B cell (primary cell): Measurements from ENCODE around the gene RAP1GAP2. TPM values are rescaled to one million over a fixed set of nuclear protein-coding genes. Genes with fewer than 3 reads are reported as not detected.

ENCODE experiments used
- ATAC-seq: fragments of 200-7000 bp; cut with Tn5 transposase; one replicate; pipeline ENCODE4 v1.10.0; 2021; ENCODE audit warnings: low read depth, mild to moderate bottlenecking, moderate number of reproducible peaks, moderate library complexity
- CTCF ChIA-PET: fragments of 350-600 bp; sonication (Branson Sonifier 250); formaldehyde crosslinking; loops from one replicate; lab custom pipeline; 2021; ENCODE audit warnings: antibody characterized with exemption, inconsistent platforms; lab: Charles Lee
- POLR2A ChIA-PET: fragments of 350-600 bp; sonication (Branson Sonifier 250); formaldehyde crosslinking; loops from one replicate; lab custom pipeline; 2021; ENCODE audit warnings: antibody characterized with exemption; lab: Charles Lee
- DNase-seq: peaks from one replicate; pipeline ENCODE4 v3.0.0; 2013
- H2AFZ ChIP-seq: 2 replicates; pipeline ENCODE4 v1.6.1; 2012; ENCODE audit warnings: mild to moderate bottlenecking, low read depth, low read length; ENCODE audit not compliant: insufficient read depth, poor library complexity, severe bottlenecking
- H3K27ac ChIP-seq, 2 donors: 1 replicate in 1 of 2; 2 replicates in 1 of 2; pipeline ENCODE4 v1.5.1; 2012 to 2013; ENCODE audit warnings: low read length in 2 of 2, mild to moderate bottlenecking in 2 of 2, moderate library complexity in 1 of 2
- H3K27me3 ChIP-seq, 4 experiments: fragments of 200-600 bp in 1 of 4; sonication (generic) in 1 of 4; replicated peaks in 1 of 4; 1 replicate in 2 of 4; 2 replicates in 2 of 4; pipeline versions ENCODE4 v1.6.1 to v1.7.0; 2013 to 2016; ENCODE audit warnings: low read length in 3 of 4, mild to moderate bottlenecking in 2 of 4, mixed read lengths in 1 of 4, moderate library complexity in 1 of 4; ENCODE audit not compliant: insufficient read depth in 4 of 4, control insufficient read depth in 3 of 4; ENCODE audit errors: control extremely low read depth in 1 of 4
- H3K36me3 ChIP-seq, 2 experiments: replicated peaks in 1 of 2; 1 replicate in 1 of 2; 2 replicates in 1 of 2; pipeline versions ENCODE4 v1.6.1 to v1.7.1; 2013; ENCODE audit warnings: low read length in 1 of 2; ENCODE audit not compliant: insufficient read depth in 2 of 2, control insufficient read depth in 1 of 2; ENCODE audit errors: control extremely low read depth in 1 of 2, extremely low read depth in 1 of 2
- H3K4me1 ChIP-seq, 2 donors: fragments of 200-600 bp in 1 of 2; sonication (generic) in 1 of 2; 1 replicate in 1 of 2; 2 replicates in 1 of 2; pipeline versions ENCODE4 v1.5.1 to v1.6.1; 2013 to 2017; ENCODE audit warnings: low read length in 2 of 2; ENCODE audit not compliant: control insufficient read depth in 2 of 2, insufficient read depth in 2 of 2
- H3K4me2 ChIP-seq: replicated peaks from 2 replicates; pipeline ENCODE3; 2012; ENCODE audit warnings: mild to moderate bottlenecking, low read depth, low read length; ENCODE audit not compliant: poor library complexity, severe bottlenecking
- H3K4me3 ChIP-seq, 5 experiments: fragments of 200-600 bp in 1 of 5; sonication (generic) in 1 of 5; 1 replicate in 3 of 5; 2 replicates in 2 of 5; pipeline versions ENCODE4 v1.5.1 to v1.7.0; 2011 to 2016; ENCODE audit warnings: low read length in 4 of 5, mild to moderate bottlenecking in 4 of 5, low read depth in 2 of 5, control low read depth in 1 of 5, moderate library complexity in 1 of 5; ENCODE audit not compliant: insufficient read depth in 1 of 5; ENCODE audit errors: control extremely low read depth in 1 of 5, extremely low read depth in 1 of 5
- H3K79me2 ChIP-seq: fragments of 200-600 bp; sonication (generic); one replicate; pipeline ENCODE4 v1.6.0; 2016; ENCODE audit warnings: low read length; ENCODE audit not compliant: control insufficient read depth, insufficient read depth
- H3K9ac ChIP-seq: fragments of 200-600 bp; sonication (generic); 2 replicates; pipeline ENCODE4 v1.6.1; 2017; ENCODE audit warnings: mild to moderate bottlenecking, low read length, moderate library complexity
- H3K9me3 ChIP-seq, 3 donors: one replicate each; pipeline versions ENCODE4 v1.6.1 to v1.7.1; 2013; ENCODE audit warnings: low read length in 2 of 3; ENCODE audit not compliant: control insufficient read depth in 2 of 3, insufficient read depth in 1 of 3; ENCODE audit errors: control extremely low read depth in 1 of 3
- H4K20me1 ChIP-seq: 2 replicates; pipeline ENCODE4 v1.6.0; 2012; ENCODE audit warnings: mild to moderate bottlenecking, low read length; ENCODE audit not compliant: insufficient read depth, control insufficient read depth, poor library complexity, severe bottlenecking
- H3K27ac Mint-ChIP-seq: one replicate; pipeline ENCODE4 v1.8.0; 2021; ENCODE audit warnings: mixed read lengths
- H3K27me3 Mint-ChIP-seq: one replicate; pipeline ENCODE4 v1.8.0; 2021; ENCODE audit warnings: mixed read lengths
- H3K4me1 Mint-ChIP-seq: one replicate; pipeline ENCODE4 v1.8.0; 2021; ENCODE audit warnings: mixed read lengths
- H3K4me3 Mint-ChIP-seq: one replicate; pipeline ENCODE4 v1.8.0; 2021; ENCODE audit warnings: mixed read lengths
- H3K9me3 Mint-ChIP-seq: one replicate; pipeline ENCODE4 v1.8.0; 2022; ENCODE audit warnings: mixed read lengths; ENCODE audit not compliant: insufficient read depth
- EZH2 ChIP-seq: IDR thresholded peaks from 2 replicates; pipeline ENCODE4 v1.6.1; 2012; ENCODE audit warnings: borderline replicate concordance, low read depth, mild to moderate bottlenecking, moderate library complexity, low read length; ENCODE audit not compliant: insufficient read depth, poor library complexity, severe bottlenecking
- WGBS: methylation state at CpG from one replicate; pipeline ENCODE4 v1.1.5; 2013; ENCODE audit warnings: missing lambda C conversion rate; ENCODE audit not compliant: insufficient coverage; 5-methylcytosine and 5-hydroxymethylcytosine counted together
- intact Hi-C: fragments of 100-400 bp; cut with micrococcal nuclease; formaldehyde crosslinking; loops from one replicate; pipeline ENCODE4 v1.10.0; 2022
- polyA plus RNA-seq: library from polyadenylated mRNA; depleted of rRNA; stranded (reverse); fragments of >200 nt; gene quantifications from 2 replicates; pipeline ENCODE4 v1.2.3, GENCODE V29; 2012
- total RNA-seq, 2 donors: library from RNA; stranded (reverse); fragments of 120-200 nt in 1 of 2; gene quantifications; 1 replicate in 1 of 2; 2 replicates in 1 of 2; pipeline versions ENCODE4 v1.2.3 to v1.2.4, GENCODE V29; 2013 to 2022
- TF ChIP-seq, protein P1 (sequence below): fragments of 200-600 bp; IDR thresholded peaks from one replicate; pipeline ENCODE4 v1.8.0; 2022; ENCODE audit warnings: antibody characterized with exemption, mild to moderate bottlenecking

RAP1GAP2 gene
- total and polyA plus RNA-seq, 2 donors (not counting 1 experiment from before 2014, with no cell fraction given): 14.9 to 16.4 TPM

DNA sequence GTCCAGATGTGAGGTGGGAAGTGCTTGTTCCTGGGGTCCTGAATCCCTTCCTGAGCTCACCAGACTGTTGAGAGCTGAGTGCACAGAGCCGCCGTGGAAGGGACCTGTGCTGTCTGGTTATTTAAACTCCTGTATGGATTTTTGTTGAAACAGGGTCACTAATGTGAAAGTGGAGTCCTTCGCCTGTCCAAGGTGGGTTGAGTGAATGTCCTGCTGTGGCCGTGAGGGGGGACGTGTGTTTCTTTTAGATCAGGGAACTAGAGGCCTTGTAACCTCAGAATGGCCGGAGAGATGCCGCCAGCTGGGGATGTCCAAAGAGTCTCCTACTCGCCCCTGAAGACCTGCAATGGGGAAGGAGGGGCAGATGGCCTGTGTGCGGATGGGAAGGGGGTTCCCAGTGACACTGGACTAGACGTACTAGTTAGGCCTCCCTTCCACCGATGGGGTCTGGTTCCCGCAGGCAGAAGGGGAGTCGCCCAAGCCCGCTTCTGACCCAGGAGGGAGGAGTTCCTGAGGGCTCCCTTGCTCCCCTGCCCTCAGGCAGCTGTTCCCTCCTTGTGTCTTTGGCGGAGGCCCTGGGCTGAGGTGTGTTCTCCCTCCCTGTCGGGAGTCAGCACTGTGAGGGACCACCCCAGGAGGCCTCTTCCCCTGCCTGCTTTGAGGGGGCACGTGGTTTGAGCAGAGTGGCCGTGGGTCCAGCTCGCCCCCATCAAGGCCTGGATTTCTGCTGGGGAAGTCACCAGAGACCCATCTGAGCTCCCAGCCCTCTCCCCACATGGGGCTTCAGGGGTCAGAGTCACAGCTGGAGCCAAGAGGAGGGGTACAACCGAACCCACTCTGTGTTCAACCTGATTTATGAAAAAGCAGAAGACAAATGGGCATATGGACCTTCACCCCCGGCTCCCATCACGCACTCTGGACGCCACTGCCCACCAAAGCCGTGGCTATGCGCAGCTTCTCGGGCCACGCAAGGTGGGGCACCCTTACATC, 236.3 kb downstream of the RAP1GAP2 start:
- Mint-ChIP-seq H3K4me1 (no peaks in the 10 kb centered on the region), H3K27me3 (no peaks in the 10 kb centered on the region), H3K9me3 (no peaks in the 10 kb centered on the region), H3K27ac (no peak overlapping the region), H3K4me3 (no peak overlapping the region)
- H3K4me3 ChIP-seq: no peak overlapping the region
- no peaks in the 10 kb centered on the region for H3K27me3 ChIP-seq
- ChIA-PET CTCF (no interaction called here), POLR2A (no interaction called here)
- no peak for ATAC-seq
- no peak for TF ChIP-seq EZH2
- TF ChIP-seq, protein P1, sequence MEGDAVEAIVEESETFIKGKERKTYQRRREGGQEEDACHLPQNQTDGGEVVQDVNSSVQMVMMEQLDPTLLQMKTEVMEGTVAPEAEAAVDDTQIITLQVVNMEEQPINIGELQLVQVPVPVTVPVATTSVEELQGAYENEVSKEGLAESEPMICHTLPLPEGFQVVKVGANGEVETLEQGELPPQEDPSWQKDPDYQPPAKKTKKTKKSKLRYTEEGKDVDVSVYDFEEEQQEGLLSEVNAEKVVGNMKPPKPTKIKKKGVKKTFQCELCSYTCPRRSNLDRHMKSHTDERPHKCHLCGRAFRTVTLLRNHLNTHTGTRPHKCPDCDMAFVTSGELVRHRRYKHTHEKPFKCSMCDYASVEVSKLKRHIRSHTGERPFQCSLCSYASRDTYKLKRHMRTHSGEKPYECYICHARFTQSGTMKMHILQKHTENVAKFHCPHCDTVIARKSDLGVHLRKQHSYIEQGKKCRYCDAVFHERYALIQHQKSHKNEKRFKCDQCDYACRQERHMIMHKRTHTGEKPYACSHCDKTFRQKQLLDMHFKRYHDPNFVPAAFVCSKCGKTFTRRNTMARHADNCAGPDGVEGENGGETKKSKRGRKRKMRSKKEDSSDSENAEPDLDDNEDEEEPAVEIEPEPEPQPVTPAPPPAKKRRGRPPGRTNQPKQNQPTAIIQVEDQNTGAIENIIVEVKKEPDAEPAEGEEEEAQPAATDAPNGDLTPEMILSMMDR: no peak
- H4K20me1 ChIP-seq: no peaks in the 10 kb centered on the region
- H3K36me3 ChIP-seq: peaks cover 0 to 20% of the 10 kb centered on the region in 2 experiments
- no peaks in the 10 kb centered on the region for H3K79me2 ChIP-seq
- H3K9me3 ChIP-seq: no peaks in the 10 kb centered on the region
- WGBS: 94% methylated on average over 26 of the region's 27 CpGs
- no peaks in the 10 kb centered on the region for H3K4me1 ChIP-seq
- intact Hi-C loops: no loop called here
- no peak overlapping the region for H3K9ac ChIP-seq
- H2AFZ ChIP-seq: no peak overlapping the region
- DNase-seq: no peak
- H3K27ac ChIP-seq: no peak overlapping the region
- H3K4me2 ChIP-seq: no peak overlapping the region

DNA sequence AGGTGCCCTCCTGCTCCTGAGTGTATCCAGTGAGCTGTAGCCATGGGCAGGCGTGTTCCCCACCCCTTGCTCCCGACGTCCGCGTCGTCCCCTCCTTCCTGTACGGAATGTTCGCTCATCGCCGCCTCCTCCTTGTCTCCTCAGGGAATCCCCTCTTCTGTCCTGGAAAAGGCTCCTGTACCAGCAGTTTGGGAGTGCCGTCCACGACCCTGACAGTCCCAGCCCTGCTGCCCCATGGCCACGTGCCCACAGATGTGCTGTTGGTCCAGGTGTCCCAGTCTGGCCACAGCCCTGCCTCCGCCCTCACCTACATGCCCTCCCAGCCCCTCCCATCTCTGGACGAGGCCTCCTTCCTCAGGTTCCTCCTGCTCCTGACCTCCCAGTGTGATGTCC, 237.0 kb downstream of the RAP1GAP2 start:
- intact Hi-C loops: no loop called here

More for the DNA sequence above, 237.0 kb downstream of the RAP1GAP2 start:
- no peaks in the 10 kb centered on the region for H4K20me1 ChIP-seq
- H3K79me2 ChIP-seq: no peaks in the 10 kb centered on the region
- no peak overlapping the region for H3K4me3 ChIP-seq
- ATAC-seq (no peak), DNase-seq (no peak)
- CTCF ChIA-PET: no interaction called here
- WGBS: 97% methylated on average over 9 of the region's 15 CpGs
- Mint-ChIP-seq H3K27ac (no peak overlapping the region), H3K4me3 (no peak overlapping the region), H3K27me3 (no peaks in the 10 kb centered on the region), H3K4me1 (no peaks in the 10 kb centered on the region), H3K9me3 (no peaks in the 10 kb centered on the region)
- H2AFZ ChIP-seq: no peak overlapping the region
- TF ChIP-seq EZH2: no peak
- TF ChIP-seq, protein P1: no peak
- POLR2A ChIA-PET: no interaction called here
- no peaks in the 10 kb centered on the region for H3K9me3 ChIP-seq
- H3K27ac ChIP-seq: no peak overlapping the region
- no peak overlapping the region for H3K9ac ChIP-seq
- peaks cover 0 to 16% of the 10 kb centered on the region in 2 experiments for H3K36me3 ChIP-seq
- H3K27me3 ChIP-seq: no peaks in the 10 kb centered on the region
- no peaks in the 10 kb centered on the region for H3K4me1 ChIP-seq
- no peak overlapping the region for H3K4me2 ChIP-seq
